Fibroblast of the aortic adventitia (primary cell): ENCODE results near the gene TRABD2B. TPM values are rescaled to one million over a fixed set of nuclear protein-coding genes. Genes with fewer than 3 reads are reported as not detected.

Source experiments
- DNase-seq: peaks from one replicate; pipeline ENCODE4 v3.0.0-alpha.2; 2010; ENCODE audit warnings: low read depth
- H3K4me3 ChIP-seq: 2 replicates; pipeline ENCODE4 v1.5.1; 2011; ENCODE audit warnings: low read depth, mild to moderate bottlenecking, control low read depth, low read length, moderate library complexity
- CTCF ChIP-seq: IDR thresholded peaks from 2 replicates; pipeline ENCODE4 v1.5.1; 2011; ENCODE audit warnings: mild to moderate bottlenecking, low read length, control low read depth, inconsistent platforms; ENCODE audit not compliant: insufficient read depth
- total RNA-seq: library from RNA; depleted of rRNA; stranded (reverse); fragments of >200 nt; gene quantifications from 2 replicates; pipeline ENCODE4 v1.2.3, GENCODE V29; 2012; ENCODE audit warnings: low replicate concordance

Gene TRABD2B
- total RNA-seq, 1 donor = under 0.01 TPM

- no peak overlapping the region for H3K4me3 ChIP-seq
- no peak for TF ChIP-seq CTCF
- DNase-seq = no peak
Observed at GRCh38 chr1:47852006-47852718, 145.0 kb downstream of the TRABD2B start.

GRCh38 chr1:47850451-47850850, 146.7 kb downstream of the TRABD2B start:
- no peak for TF ChIP-seq CTCF
- no peak for DNase-seq
- H3K4me3 ChIP-seq = no peak overlapping the region

- DNase-seq = no peak
- no peak for TF ChIP-seq CTCF
Observed at GRCh38 chr1:47849591-47850261, 147.5 kb downstream of the TRABD2B start.

GRCh38 chr1:47849005-47849521, 148.1 kb downstream of the TRABD2B start:
- H3K4me3 ChIP-seq = no peak overlapping the region
- TF ChIP-seq CTCF = no peak
- no peak for DNase-seq

More at GRCh38 chr1:47849591-47850261, 147.5 kb downstream of the TRABD2B start:
- H3K4me3 ChIP-seq = no peak overlapping the region

GRCh38 chr1:47847763-47848162, 149.4 kb downstream of the TRABD2B start:
- no peak for DNase-seq
- no peak for TF ChIP-seq CTCF
- H3K4me3 ChIP-seq = no peak overlapping the region

GRCh38 chr1:47844558-47844955, 152.6 kb downstream of the TRABD2B start:
- no peak for DNase-seq
- H3K4me3 ChIP-seq = no peak overlapping the region
- TF ChIP-seq CTCF = no peak
